MM.1S (cell line): ENCODE results near the gene RFTN1.

Source experiments
- DNase-seq: peaks from one replicate; pipeline ENCODE4 v3.0.0-alpha.2; 2015
- H2AFZ ChIP-seq: fragments of 300-600 bp; sonication (generic); 2 replicates; pipeline ENCODE4 v1.6.0; 2016; ENCODE audit warnings: antibody characterized with exemption, low read length
- H3F3A ChIP-seq: fragments of 300-600 bp; sonication (generic); 2 replicates; pipeline ENCODE4 v1.6.1; 2016; ENCODE audit warnings: mild to moderate bottlenecking, antibody characterized with exemption, low read length, moderate library complexity, mixed read lengths; ENCODE audit not compliant: insufficient read depth
- H3K27ac ChIP-seq: fragments of 300-600 bp; sonication (generic); 2 replicates; pipeline ENCODE4 v1.5.1; 2016; ENCODE audit warnings: mild to moderate bottlenecking, low read length
- H3K27me3 ChIP-seq: fragments of 300-600 bp; sonication (generic); replicated peaks from 2 replicates; pipeline ENCODE4 v1.6.0; 2016; ENCODE audit warnings: low read length; ENCODE audit not compliant: insufficient read depth
- H3K36me3 ChIP-seq: fragments of 300-600 bp; sonication (generic); replicated peaks from 2 replicates; pipeline ENCODE4 v1.6.1; 2016; ENCODE audit warnings: mild to moderate bottlenecking, low read length, mixed read lengths; ENCODE audit not compliant: insufficient read depth
- H3K4me1 ChIP-seq: fragments of 300-600 bp; sonication (generic); 2 replicates; pipeline ENCODE4 v1.6.1; 2016; ENCODE audit warnings: low read length, mixed read lengths
- H3K4me2 ChIP-seq: fragments of 300-600 bp; sonication (generic); 2 replicates; pipeline ENCODE4 v1.6.0; 2016; ENCODE audit warnings: low read depth, low read length
- H3K4me3 ChIP-seq: fragments of 300-600 bp; sonication (generic); 2 replicates; pipeline ENCODE4 v1.5.1; 2016; ENCODE audit warnings: low read length, mixed read lengths
- H3K79me2 ChIP-seq: fragments of 300-600 bp; sonication (generic); 2 replicates; pipeline ENCODE4 v1.6.1; 2016; ENCODE audit warnings: mixed run types, low read length, mixed read lengths
- H3K9ac ChIP-seq: fragments of 300-600 bp; sonication (generic); 2 replicates; pipeline ENCODE4 v1.6.1; 2016; ENCODE audit warnings: low read length, mixed read lengths
- H3K9me2 ChIP-seq: fragments of 300-600 bp; sonication (generic); replicated peaks from 2 replicates; pipeline ENCODE4 v1.6.1; 2016; ENCODE audit warnings: mild to moderate bottlenecking, low read length, mixed read lengths; ENCODE audit not compliant: insufficient read depth
- H3K9me3 ChIP-seq: fragments of 300-600 bp; sonication (generic); replicated peaks from 2 replicates; pipeline ENCODE4 v1.6.1; 2016; ENCODE audit warnings: mild to moderate bottlenecking, low read length, mixed read lengths; ENCODE audit not compliant: insufficient read depth
- H4K20me1 ChIP-seq: fragments of 300-600 bp; sonication (generic); 2 replicates; pipeline ENCODE4 v1.6.1; 2016; ENCODE audit warnings: mild to moderate bottlenecking, low read length, moderate library complexity, mixed read lengths; ENCODE audit not compliant: insufficient read depth
- EZH2 ChIP-seq: fragments of 300-600 bp; sonication (generic); optimal IDR thresholded peaks from 2 replicates; pipeline ENCODE3; 2017; ENCODE audit warnings: low read depth, mild to moderate bottlenecking, antibody characterized with exemption, low read length, mixed read lengths
- EZH2phosphoT487 ChIP-seq: fragments of 300-600 bp; sonication (generic); IDR thresholded peaks from 2 replicates; pipeline ENCODE4 v1.6.1; 2018; ENCODE audit warnings: antibody characterized with exemption, low read length
- TF ChIP-seq, protein P1 (sequence below): fragments of 300-600 bp; sonication (generic); IDR thresholded peaks from 2 replicates; pipeline ENCODE4 v1.5.1; 2016; ENCODE audit warnings: antibody characterized with exemption, low read length, mixed read lengths

RFTN1 gene

DNA sequence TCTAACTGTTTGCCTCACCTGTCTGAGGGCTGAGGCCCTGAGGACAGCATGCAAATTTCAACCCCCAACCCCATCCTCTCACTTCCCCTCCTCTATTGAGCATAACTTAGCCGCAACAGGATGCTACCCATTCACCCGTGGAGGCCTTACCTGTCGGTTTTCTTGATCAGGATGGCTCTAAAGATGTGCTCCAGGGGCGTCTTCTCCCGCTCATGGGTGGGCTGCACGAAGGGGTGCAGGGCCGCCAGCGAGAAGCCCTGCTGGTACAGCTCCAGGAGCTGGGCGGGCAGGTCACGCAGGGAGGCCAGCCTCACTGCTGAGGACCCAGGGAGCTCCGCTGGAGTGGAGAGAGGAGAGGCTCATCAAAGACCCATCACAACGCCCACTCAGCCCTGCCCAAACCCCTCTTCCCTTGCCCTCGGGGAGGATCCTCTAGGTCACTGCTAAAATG is 79.8 kb downstream of the RFTN1 start:
- Histone ChIP-seq H3K4me2 (no peak overlapping the region), H3K9me3 (no peaks in the 10 kb centered on the region), H3K27me3 (no peaks in the 10 kb centered on the region), H3K36me3 (no peaks in the 10 kb centered on the region), H3K27ac (no peak overlapping the region), H4K20me1 (no peaks in the 10 kb centered on the region), H3K4me3 (no peak overlapping the region), H3K79me2 (no peaks in the 10 kb centered on the region), H3K4me1 (no peaks in the 10 kb centered on the region), H3K9ac (no peak overlapping the region), H3K9me2 (no peaks in the 10 kb centered on the region), H2AFZ (no peak overlapping the region), H3F3A (no peaks in the 10 kb centered on the region)
- no peak for TF ChIP-seq EZH2phosphoT487
- no peak for TF ChIP-seq EZH2
- TF ChIP-seq, protein P1, sequence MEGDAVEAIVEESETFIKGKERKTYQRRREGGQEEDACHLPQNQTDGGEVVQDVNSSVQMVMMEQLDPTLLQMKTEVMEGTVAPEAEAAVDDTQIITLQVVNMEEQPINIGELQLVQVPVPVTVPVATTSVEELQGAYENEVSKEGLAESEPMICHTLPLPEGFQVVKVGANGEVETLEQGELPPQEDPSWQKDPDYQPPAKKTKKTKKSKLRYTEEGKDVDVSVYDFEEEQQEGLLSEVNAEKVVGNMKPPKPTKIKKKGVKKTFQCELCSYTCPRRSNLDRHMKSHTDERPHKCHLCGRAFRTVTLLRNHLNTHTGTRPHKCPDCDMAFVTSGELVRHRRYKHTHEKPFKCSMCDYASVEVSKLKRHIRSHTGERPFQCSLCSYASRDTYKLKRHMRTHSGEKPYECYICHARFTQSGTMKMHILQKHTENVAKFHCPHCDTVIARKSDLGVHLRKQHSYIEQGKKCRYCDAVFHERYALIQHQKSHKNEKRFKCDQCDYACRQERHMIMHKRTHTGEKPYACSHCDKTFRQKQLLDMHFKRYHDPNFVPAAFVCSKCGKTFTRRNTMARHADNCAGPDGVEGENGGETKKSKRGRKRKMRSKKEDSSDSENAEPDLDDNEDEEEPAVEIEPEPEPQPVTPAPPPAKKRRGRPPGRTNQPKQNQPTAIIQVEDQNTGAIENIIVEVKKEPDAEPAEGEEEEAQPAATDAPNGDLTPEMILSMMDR: no peak
- no peak for DNase-seq

DNA sequence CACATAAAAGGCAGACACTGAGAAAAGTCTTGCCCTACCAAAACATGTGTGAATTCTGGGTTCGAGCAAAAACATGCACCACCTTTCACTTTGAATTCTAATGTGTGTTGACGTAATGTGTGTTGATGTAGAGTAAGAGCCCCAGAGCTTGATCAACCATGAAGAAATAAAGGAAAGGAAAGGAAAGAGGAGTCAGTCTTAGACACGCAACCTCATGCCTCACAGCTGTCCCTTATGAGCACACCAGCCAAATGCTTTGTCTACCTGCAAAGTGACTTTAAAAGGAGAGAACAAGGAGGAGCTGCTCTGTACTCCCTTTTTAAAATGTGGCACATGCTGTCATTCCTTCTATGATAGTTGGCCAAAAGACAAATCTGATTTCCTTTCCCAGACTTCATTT is 80.8 kb downstream of the RFTN1 start:
- TF ChIP-seq EZH2phosphoT487 (no peak), EZH2 (no peak)
- TF ChIP-seq, protein P1: no peak
- Histone ChIP-seq H3K27ac (no peak overlapping the region), H3K9me3 (no peaks in the 10 kb centered on the region), H3K9me2 (no peaks in the 10 kb centered on the region), H3K4me1 (no peaks in the 10 kb centered on the region), H3F3A (no peaks in the 10 kb centered on the region), H2AFZ (no peak overlapping the region), H3K4me2 (no peak overlapping the region), H3K36me3 (no peaks in the 10 kb centered on the region), H4K20me1 (no peaks in the 10 kb centered on the region), H3K27me3 (no peaks in the 10 kb centered on the region), H3K79me2 (no peaks in the 10 kb centered on the region), H3K9ac (no peak overlapping the region), H3K4me3 (no peak overlapping the region)
- DNase-seq: no peak

DNA sequence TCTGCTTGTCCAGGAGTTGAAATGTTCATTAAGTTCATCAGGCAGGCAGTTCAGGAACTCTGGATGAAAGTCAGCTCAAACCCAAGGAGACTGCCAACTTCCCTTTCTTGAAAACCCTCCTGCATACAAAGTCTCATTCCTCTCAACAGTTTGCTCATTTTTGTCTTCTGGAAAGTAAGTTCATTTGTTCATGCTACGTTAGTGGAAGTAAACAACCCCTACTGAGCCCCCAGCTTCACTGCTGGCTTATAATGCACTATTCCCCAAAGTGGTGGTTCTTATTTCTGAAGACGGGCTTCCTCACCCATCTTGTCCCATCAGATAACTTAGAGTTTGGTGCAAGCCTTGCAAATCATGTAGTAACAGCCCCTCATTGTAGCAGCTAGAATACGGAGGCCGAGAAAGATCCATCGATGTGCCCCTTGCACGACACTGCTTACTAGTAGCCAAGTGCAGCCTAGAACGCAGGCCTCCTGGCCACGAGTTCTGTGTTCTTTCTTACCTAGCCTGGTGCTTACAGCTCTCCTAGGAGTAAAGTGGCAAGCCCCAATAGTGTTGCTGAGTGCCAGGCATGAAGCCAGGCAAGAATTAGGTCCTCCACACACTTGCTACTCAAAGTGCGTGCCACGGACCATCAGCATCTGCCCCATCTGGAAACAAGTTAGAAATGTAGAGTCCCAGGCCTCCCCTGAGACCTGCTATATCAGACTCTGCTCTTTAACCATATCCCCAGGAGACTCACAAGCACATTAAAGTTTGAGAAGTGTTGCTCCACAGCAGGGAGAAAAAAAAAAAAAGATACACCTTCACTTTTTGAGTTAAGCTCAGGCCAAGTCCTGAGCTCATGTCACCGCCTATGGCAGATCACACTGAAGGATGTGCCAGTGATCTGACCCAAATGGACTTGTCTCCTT is 82.5 kb downstream of the RFTN1 start:
- no peaks in the 10 kb centered on the region for H3K9me2 ChIP-seq
- H3K4me2 ChIP-seq: no peak overlapping the region
- H3K36me3 ChIP-seq: no peaks in the 10 kb centered on the region
- H3K4me1 ChIP-seq: no peaks in the 10 kb centered on the region
- no peak overlapping the region for H2AFZ ChIP-seq
- no peak for TF ChIP-seq EZH2phosphoT487
- TF ChIP-seq, protein P1: no peak
- TF ChIP-seq EZH2: no peak
- H3K4me3 ChIP-seq: no peak overlapping the region
- no peaks in the 10 kb centered on the region for H4K20me1 ChIP-seq
- no peaks in the 10 kb centered on the region for H3K27me3 ChIP-seq
- no peaks in the 10 kb centered on the region for H3K9me3 ChIP-seq
- no peak overlapping the region for H3K9ac ChIP-seq
- H3F3A ChIP-seq: no peaks in the 10 kb centered on the region
- no peaks in the 10 kb centered on the region for H3K79me2 ChIP-seq
- no peak for DNase-seq
- H3K27ac ChIP-seq: no peak overlapping the region
